ENCODE data around the gene FSD1L. TPM values are rescaled to one million over a fixed set of nuclear protein-coding genes. Genes with fewer than 3 reads are reported as not detected.

FSD1L gene
- total RNA-seq, 2 donors from 2014 or later: 2.3 to 3.9 TPM

DNA sequence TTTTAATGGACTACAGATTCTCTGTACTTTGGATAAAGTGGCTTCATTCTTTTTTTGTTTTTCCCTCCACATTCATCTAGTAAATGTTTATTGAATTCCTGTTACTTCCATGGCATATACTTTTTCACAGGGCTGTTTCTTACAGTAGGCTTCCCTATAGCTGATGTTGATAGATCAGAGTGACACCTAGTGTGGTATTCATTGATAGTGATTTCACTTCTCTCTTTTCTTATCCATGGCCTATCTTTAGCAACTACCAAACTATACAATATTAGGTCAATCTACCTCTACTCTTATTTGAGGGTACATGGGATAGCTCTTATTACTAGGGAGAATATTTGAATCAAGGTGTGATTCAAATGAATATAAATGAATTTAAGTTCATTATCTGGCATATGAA lies 35.8 kb downstream of the FSD1L start:
- ATAC-seq (no peak), DNase-seq (ENCODE audit: low spot score) (no peak)
- Mint-ChIP-seq H3K36me3 (no peaks in the 10 kb centered on the region), H3K27me3 (no peaks in the 10 kb centered on the region), H3K27ac (no peak overlapping the region), H3K4me1 (ENCODE audit: low read depth in 2 of 2) (no peaks in the 10 kb centered on the region), H3K4me3 (no peak overlapping the region), H3K9me3 (no peaks in the 10 kb centered on the region)

DNA sequence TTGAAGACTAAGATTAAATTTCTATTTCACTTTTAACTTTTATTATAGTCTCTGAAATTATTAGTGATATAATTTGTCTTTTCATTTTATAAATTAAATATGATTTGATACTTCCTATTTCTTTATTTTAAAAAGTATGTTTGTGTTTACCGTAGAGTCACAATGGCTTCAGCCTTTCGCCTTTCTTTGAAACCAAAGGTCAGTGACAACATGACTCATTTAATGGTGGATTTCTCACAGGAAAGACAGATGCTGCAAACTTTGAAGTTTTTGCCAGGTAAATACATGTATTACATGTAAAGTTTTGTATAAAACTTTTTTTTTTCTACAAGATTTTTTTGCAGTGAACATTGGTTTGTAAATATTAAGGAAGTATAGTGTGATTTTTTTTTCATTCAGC lies 36.4 kb downstream of the FSD1L start:
- no peaks in the 10 kb centered on the region for H3K36me3 Mint-ChIP-seq

DNA sequence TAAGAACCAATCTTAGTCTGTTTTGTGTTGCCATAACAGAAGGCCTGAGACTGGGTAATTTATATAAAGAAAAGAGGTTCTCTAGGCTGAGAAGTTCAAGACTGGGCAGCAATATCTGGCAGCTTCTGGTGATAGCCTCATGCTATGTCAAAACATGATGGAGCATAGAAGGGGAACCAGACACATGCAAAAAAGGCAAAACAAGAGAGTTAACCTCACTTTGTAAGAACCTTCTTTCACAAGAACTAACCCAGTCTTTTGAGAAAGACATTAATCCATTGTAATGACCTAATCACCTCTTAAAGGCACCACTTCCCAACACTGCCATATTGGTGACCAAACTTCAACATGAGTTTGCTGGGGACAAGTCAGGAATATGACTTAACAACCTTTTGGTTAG lies 37.3 kb downstream of the FSD1L start:
- Mint-ChIP-seq H3K27ac (no peak overlapping the region), H3K4me3 (no peak overlapping the region), H3K27me3 (no peaks in the 10 kb centered on the region), H3K4me1 (ENCODE audit: low read depth in 2 of 2) (no peaks in the 10 kb centered on the region), H3K36me3 (no peaks in the 10 kb centered on the region), H3K9me3 (no peaks in the 10 kb centered on the region)
- DNase-seq (ENCODE audit: low spot score): no peak
- no peak for ATAC-seq

More for the DNA sequence above, 36.4 kb downstream of the FSD1L start:
- H3K27me3 Mint-ChIP-seq: no peaks in the 10 kb centered on the region
- ATAC-seq (no peak), DNase-seq (ENCODE audit: low spot score) (no peak)
- no peak overlapping the region for H3K4me3 Mint-ChIP-seq
- H3K4me1 Mint-ChIP-seq (ENCODE audit: low read depth in 2 of 2): no peaks in the 10 kb centered on the region
- H3K9me3 Mint-ChIP-seq: no peaks in the 10 kb centered on the region
- H3K27ac Mint-ChIP-seq: no peak overlapping the region

DNA sequence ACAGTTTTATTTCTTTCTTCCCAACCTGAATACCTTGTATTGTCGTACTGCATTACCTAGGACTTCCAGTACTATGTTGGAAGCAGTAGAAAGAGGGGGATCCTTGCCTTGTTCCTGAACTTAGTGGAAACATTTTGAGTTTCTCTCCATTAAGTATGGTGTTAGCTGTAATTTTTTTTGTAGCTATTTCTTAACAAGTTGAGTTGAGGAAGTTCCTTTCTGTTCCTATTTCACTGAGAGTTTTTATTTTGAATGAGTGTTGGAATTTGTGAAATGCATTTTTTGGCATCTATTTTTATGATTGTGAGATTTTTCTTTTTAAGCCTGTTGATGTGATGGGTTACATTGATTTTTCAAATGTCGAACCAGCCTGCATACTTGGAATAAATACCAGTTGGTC lies 49.0 kb downstream of the FSD1L start:
- Mint-ChIP-seq H3K36me3 (peaks cover 9% of the 10 kb centered on the region), H3K4me3 (no peak overlapping the region), H3K4me1 (ENCODE audit: low read depth in 2 of 2) (no peaks in the 10 kb centered on the region), H3K27ac (no peak overlapping the region), H3K27me3 (no peaks in the 10 kb centered on the region), H3K9me3 (no peaks in the 10 kb centered on the region)
- no peak for DNase-seq (ENCODE audit: low spot score)
- ATAC-seq: no peak

DNA sequence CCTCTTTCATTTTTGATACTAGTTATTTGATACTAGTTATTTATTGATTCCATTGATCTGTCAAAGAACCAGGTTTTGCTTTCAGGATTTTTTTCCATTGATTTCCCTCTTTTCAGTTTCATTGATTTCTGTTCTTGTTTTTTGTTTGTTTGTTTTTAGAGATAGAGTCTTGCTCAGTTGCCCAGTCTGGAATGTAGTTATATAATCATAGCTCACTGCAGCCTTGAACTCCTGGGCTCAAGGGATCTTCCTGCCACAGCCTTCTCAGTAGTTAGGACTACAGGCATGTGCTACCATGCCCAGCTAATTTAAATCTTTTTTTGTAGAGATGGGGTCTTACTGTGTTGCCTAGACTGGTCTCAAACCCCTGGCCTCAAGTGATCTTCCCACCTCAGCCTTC lies 49.9 kb downstream of the FSD1L start:
- H3K4me1 Mint-ChIP-seq (ENCODE audit: low read depth in 2 of 2): no peaks in the 10 kb centered on the region
- no peaks in the 10 kb centered on the region for H3K9me3 Mint-ChIP-seq
- no peaks in the 10 kb centered on the region for H3K27me3 Mint-ChIP-seq
- DNase-seq (ENCODE audit: low spot score) (no peak), ATAC-seq (no peak)
- H3K4me3 Mint-ChIP-seq: no peak overlapping the region
- H3K36me3 Mint-ChIP-seq: peaks cover under 1% of the 10 kb centered on the region
- no peak overlapping the region for H3K27ac Mint-ChIP-seq

DNA sequence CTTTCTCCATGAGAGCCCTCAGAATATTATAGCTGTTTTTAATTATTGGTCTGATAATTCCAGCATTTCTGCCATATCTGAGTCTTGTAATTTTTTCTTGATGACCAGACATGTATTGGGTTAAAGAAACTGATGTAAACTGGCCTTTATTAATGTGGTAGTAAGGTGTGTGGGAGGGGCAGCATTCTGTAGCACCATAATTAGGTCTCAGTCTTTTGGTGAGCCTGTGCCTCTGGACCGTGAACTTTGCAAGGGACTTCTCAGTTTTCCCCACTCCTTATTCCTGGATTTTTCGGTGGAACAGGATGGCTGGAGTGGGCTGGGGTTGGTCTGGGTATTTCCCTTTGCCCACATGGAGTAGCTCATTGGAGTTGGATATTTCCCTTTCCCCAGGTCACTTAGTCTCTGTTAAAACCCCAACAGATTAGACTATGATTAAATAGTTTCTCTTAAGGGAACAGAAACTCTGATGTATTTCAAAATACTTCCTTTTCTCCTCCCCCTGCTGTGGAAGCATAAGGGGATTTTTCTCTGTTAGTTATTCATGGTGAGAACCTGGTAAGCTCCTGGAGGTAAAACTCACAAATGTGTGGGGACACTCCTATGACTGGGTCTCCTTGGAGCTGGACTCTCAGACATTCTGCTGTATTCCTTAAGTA lies 52.4 kb downstream of the FSD1L start:
- no peaks in the 10 kb centered on the region for H3K27me3 Mint-ChIP-seq
- no peak overlapping the region for H3K27ac Mint-ChIP-seq
- H3K9me3 Mint-ChIP-seq: no peaks in the 10 kb centered on the region
- no peak overlapping the region for H3K4me3 Mint-ChIP-seq
- DNase-seq (ENCODE audit: low spot score) (no peak), ATAC-seq (no peak)
- no peaks in the 10 kb centered on the region for H3K36me3 Mint-ChIP-seq
- H3K4me1 Mint-ChIP-seq (ENCODE audit: low read depth in 2 of 2): peaks cover 0 to 4% of the 10 kb centered on the region in 2 donors

DNA sequence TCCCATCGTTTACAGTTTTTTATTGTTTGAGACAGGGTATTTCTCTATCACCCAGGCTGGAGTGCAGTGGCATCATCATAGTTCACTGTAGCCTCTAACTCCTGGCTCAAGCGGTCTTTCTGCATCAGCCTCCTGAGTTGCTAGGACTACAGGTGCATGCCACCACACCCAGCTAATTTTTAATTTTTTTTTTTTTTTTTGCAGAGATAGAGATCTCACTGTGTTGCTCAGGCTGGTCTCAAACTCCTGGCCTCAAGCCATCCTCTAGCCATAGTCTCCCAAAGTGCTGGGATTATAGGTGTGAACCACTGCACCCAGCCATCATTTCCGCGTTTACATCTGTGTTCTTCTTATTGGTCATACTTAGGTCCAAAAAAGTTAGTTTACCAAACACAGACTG lies 53.6 kb downstream of the FSD1L start:
- Mint-ChIP-seq H3K9me3 (no peaks in the 10 kb centered on the region), H3K27ac (no peak overlapping the region), H3K36me3 (no peaks in the 10 kb centered on the region), H3K27me3 (no peaks in the 10 kb centered on the region), H3K4me1 (ENCODE audit: low read depth in 2 of 2) (peaks cover 0 to 4% of the 10 kb centered on the region in 2 donors), H3K4me3 (no peak overlapping the region)
- no peak for ATAC-seq
- no peak for DNase-seq (ENCODE audit: low spot score)

DNA sequence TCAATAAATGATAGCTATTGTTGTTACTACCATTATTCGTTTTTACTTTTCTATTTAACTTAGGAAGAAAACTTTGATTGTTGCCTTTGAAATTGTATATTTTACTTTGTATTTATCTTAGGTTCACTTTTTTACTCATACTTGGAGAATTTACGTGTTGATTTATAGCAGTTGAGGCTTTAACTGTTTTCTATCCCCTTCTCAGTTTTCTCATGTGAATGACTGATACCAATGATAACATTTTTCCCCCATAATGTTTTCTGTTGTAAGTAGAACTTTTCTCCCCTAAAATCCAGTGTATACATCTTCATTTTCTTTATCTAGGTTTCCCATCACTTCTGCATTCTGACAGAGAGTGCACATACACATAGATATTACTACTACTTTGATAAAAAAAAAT lies 54.4 kb downstream of the FSD1L start:
- DNase-seq (ENCODE audit: low spot score) (no peak), ATAC-seq (no peak)
- H3K9me3 Mint-ChIP-seq: no peaks in the 10 kb centered on the region
- H3K4me1 Mint-ChIP-seq (ENCODE audit: low read depth in 2 of 2): peaks cover 0 to 4% of the 10 kb centered on the region in 2 donors
- H3K27ac Mint-ChIP-seq: no peak overlapping the region
- H3K4me3 Mint-ChIP-seq: no peak overlapping the region
- H3K27me3 Mint-ChIP-seq: no peaks in the 10 kb centered on the region
- H3K36me3 Mint-ChIP-seq: no peaks in the 10 kb centered on the region

DNA sequence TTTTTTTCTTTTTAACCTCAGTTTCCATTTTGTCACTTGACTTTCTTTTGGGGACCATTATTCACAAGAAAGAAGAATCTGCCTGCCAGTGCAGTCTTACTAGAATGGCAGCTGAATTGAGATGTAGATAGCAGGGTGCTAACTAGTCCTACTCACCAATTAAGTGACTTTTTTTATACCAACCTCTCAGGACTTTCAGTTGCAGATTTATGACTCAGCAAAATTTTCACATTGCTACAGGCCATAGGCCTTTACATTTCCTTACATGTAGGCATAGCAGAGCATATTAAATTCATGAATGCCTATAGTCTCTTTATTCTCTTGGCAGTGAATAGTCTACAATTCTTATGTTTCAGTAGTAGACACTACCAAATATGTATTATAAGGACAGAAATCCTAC lies 56.0 kb downstream of the FSD1L start:
- no peaks in the 10 kb centered on the region for H3K9me3 Mint-ChIP-seq
- peaks cover 0 to 4% of the 10 kb centered on the region in 2 donors for H3K4me1 Mint-ChIP-seq (ENCODE audit: low read depth in 2 of 2)
- no peak overlapping the region for H3K4me3 Mint-ChIP-seq
- ATAC-seq: no peak
- no peaks in the 10 kb centered on the region for H3K36me3 Mint-ChIP-seq
- H3K27ac Mint-ChIP-seq: peak overlapping the region in 1 of 2 donors; percentile 58
- DNase-seq (ENCODE audit: low spot score): no peak
- H3K27me3 Mint-ChIP-seq: no peaks in the 10 kb centered on the region

DNA sequence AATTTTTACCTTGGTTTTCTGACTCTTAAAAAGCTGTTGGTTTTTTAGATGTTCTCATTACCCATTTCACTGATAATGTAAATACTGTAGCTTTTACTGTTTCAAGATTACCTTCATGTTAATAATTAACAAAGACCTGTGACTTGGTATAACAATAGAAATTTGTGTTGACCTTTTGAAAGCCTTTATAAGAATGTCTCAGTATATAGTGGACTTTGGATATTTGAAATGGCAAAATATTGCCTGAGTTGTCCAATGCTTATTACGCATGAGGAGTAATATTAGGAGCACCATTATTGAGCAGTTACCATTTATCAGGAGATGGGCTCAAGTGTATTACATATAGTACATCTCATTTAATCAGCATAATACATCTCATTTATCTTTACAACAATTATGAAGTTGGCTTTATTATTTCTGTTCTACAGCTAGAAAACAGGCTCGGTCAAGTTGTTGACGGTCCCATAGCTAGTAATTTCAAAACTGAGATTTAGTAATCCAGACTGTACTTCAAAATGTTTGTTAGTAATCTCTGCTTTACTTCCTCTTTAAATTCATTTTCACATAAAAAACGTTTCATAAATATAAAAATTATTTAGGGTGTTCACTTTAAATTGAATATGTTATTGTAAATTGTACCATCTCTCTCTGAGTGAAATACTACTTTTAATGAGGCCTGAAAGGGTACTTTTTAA lies 59.4 kb downstream of the FSD1L start:
- H3K27me3 Mint-ChIP-seq: no peaks in the 10 kb centered on the region
- ATAC-seq (no peak), DNase-seq (ENCODE audit: low spot score) (no peak)
- H3K27ac Mint-ChIP-seq: no peak overlapping the region
- H3K4me1 Mint-ChIP-seq (ENCODE audit: low read depth in 2 of 2): peaks cover 0 to 4% of the 10 kb centered on the region in 2 donors
- H3K36me3 Mint-ChIP-seq: no peaks in the 10 kb centered on the region
- H3K9me3 Mint-ChIP-seq: no peaks in the 10 kb centered on the region
- no peak overlapping the region for H3K4me3 Mint-ChIP-seq

DNA sequence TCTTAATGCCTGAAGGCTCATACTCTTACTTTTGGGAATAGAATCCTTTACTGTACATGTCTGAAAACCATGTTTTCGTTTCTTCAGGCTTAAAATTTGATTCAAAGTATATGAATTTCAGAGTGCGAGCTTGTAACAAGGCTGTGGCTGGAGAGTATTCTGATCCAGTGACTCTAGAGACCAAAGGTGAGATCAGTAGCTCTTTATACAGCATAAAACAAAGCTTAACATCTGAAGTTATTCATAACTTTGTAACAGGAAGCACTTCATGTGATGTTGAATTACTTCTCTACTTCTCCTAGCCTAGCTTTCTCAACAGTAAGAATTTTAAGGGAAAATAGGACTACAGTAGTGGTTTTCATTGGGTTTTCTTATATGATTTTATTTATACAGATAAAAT lies 60.7 kb downstream of the FSD1L start:
- Mint-ChIP-seq H3K27ac (no peak overlapping the region), H3K36me3 (no peaks in the 10 kb centered on the region), H3K9me3 (no peaks in the 10 kb centered on the region), H3K4me3 (no peak overlapping the region), H3K4me1 (ENCODE audit: low read depth in 2 of 2) (peaks cover 0 to 4% of the 10 kb centered on the region in 2 donors), H3K27me3 (no peaks in the 10 kb centered on the region)
- DNase-seq (ENCODE audit: low spot score) (no peak), ATAC-seq (no peak)

DNA sequence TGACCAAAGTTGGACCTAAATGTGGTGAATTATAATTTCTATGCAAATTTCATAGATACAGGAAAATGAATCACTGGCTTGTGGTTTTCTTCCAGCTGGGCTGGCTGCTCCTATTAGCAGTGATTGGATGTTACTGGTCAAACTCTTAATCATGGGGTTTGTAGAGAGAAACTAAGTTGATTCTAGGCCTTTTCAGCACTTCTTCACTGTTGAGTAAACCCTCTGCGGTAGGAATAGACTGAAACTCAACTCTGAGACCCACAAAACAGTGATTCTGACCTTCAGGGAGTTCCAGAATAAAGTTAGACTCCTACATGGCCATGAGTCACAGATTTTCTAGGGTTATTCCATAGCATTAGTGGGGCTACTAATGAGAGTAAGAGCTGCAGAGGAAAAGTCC lies 62.2 kb downstream of the FSD1L start:
- no peaks in the 10 kb centered on the region for H3K4me1 Mint-ChIP-seq (ENCODE audit: low read depth in 2 of 2)
- peak in 1 of 2 donors; percentile 68 for ATAC-seq
- no peak for DNase-seq (ENCODE audit: low spot score)
- H3K36me3 Mint-ChIP-seq: no peaks in the 10 kb centered on the region
- H3K9me3 Mint-ChIP-seq: no peaks in the 10 kb centered on the region
- H3K27me3 Mint-ChIP-seq: no peaks in the 10 kb centered on the region
- no peak overlapping the region for H3K27ac Mint-ChIP-seq
- no peak overlapping the region for H3K4me3 Mint-ChIP-seq

DNA sequence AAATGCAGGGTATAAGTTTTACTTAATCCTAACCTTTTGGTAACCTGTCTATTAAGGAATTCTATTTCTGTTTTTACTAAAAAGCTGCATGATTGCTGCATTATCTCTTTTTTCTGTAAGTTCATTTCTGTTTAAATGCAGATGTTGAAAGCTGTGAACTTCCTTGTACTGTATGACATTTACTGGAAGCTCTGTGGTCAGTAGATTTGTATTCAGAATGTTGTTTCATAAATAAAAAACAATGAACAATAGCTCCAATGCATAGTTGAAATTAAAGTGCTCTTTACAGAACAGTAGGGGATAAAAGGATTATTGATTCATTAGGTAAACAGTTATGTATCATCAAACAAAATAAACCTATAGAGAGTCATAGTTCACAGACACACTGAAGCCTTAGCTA lies 63.6 kb downstream of the FSD1L start:
- Mint-ChIP-seq H3K4me3 (no peak overlapping the region), H3K27me3 (no peaks in the 10 kb centered on the region), H3K4me1 (ENCODE audit: low read depth in 2 of 2) (no peaks in the 10 kb centered on the region), H3K36me3 (no peaks in the 10 kb centered on the region), H3K27ac (no peak overlapping the region), H3K9me3 (no peaks in the 10 kb centered on the region)
- DNase-seq (ENCODE audit: low spot score) (no peak), ATAC-seq (no peak)

DNA sequence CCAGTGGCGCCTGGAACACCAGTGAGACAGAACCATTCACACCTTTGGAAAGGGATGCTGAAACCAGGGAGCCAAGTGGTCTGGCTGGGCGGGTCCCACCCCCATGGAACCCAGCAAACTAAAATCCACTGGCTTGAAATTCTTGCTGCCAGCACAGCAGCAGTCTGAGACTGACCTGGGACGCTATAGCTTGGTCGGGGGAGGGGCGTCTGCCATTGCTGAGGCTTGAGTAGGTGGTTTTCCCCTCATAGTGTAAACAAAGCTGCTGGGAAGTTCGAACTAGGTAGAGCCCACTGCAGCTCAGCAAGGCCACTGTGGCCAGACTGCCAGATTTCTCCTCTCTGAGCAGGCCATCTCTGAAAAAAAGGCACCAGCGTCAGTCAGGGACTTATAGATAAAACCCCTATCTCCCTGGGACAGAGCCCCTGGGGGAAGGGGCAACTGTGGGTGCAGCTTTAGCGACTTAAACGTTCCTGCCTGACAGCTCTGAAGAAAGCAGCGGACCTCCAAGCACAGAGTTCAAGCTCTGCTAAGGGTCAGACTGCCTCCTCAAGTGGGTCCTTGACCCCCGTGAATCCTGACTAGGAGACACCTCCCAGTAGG lies 68.1 kb downstream of the FSD1L start:
- H3K36me3 Mint-ChIP-seq: no peaks in the 10 kb centered on the region
- no peak overlapping the region for H3K27ac Mint-ChIP-seq
- no peaks in the 10 kb centered on the region for H3K9me3 Mint-ChIP-seq
- DNase-seq (ENCODE audit: low spot score) (no peak), ATAC-seq (no peak)
- peaks cover 0 to 5% of the 10 kb centered on the region in 2 donors for H3K27me3 Mint-ChIP-seq
- no peak overlapping the region for H3K4me3 Mint-ChIP-seq
- H3K4me1 Mint-ChIP-seq (ENCODE audit: low read depth in 2 of 2): no peaks in the 10 kb centered on the region

All from natural killer cell treated with Interleukin-12 subunit alpha and Interleukin-12 subunit beta and Interleukin-15 and Interleukin-18, amount 100 ng/mL, for 72 hours (primary cell).